CD4-positive, alpha-beta T cell treated with Interferon alpha-2 for 1 hour (primary cell): Measurements from ENCODE around the gene IGF2R.

ENCODE experiments used
- DNase-seq, 2 donors: peaks; one replicate each; pipeline ENCODE4 v3.0.0-alpha.2; 2020 to 2022

Gene IGF2R

DNA sequence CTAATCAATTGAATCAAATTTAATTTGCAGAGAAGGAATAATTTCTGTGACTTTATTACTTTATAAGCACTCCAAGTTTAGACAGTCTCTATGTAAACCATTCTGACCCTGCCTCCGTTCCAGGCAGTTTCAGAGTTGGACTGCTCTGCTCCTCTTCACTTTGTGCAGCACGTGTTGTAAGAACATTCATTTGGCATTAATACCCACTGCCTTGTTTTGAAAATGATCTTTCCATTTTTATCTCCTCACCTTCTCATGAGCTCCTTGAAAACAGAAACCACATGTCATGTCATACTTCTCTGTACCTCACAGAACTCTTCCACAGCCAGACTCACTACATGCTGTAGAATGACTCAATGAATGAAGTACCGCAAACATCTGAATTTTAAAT, 178.3 kb downstream of the IGF2R start:
- DNase-seq = no peak

DNA sequence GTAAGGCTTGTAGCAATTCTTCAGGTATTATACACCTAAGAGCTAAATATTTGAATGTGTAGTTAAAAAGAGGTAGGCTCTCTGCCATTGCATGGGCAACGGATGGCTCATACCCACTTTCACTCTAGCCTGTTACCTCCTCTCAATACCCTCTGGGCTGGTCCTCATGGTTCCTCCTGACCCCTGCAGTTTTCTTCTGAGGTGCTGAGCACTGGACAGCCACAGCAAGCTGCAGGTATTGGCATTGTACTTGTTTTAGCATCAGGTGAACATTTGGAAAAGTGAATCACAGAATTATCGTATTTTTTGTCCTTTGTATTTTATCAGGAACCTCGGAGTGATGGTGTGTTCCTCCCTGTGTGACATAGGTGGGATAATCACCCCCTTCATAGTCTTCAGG, 185.6 kb downstream of the IGF2R start:
- no peak for DNase-seq

DNA sequence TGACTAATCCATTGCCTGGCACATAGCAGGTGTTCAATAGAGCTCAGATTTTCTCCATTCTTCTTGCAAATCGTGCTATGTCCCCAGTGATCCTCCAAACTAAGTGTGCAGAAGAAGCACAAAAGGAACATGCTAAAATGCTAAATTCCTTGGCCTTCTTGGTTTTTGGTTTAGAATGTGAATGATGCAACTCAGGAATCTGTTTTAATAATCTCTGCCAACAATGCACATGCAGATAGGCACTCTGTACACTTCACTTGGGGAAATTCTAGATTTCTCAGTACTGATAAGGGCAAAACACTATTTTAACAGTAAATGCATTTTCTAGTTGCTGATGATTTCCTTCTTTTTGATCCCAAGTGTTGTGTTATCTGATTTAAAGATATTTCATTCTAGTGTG, 188.0 kb downstream of the IGF2R start:
- no peak for DNase-seq

DNA sequence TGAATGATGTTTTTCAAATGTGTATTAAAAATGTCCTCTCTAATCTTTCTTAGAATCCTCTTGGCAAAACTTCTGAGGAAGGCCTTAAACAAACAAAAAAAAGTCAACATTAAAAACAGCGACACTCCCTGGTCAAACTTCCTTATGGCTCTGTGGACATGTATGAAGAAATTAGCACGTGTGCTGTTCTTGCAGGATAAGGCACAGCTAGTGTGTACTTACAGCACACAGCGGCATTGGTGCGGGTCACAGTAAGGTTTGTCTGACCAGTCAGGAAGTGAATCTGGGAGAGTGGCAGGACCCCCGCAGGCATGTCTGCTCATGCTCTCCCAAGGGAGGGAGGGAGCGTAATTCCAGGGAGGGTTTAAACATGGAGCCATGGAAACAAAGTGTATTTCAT, 191.6 kb downstream of the IGF2R start:
- DNase-seq = no peak
